HG02571 (cell line): Measurements from ENCODE around the gene PLEKHM1.
"Not testable (repeated sequence)": the region's sequence is repeated elsewhere in the genome, so short reads cannot be mapped to it uniquely, and the experiment has no call there.

Experiments used
- ATAC-seq: cut with Tn5 transposase; IDR thresholded peaks from one replicate; pipeline ENCODE4 v1.9.1; 2021; ENCODE audit warnings: mild to moderate bottlenecking, moderate library complexity; ENCODE audit not compliant: unreplicated experiment

The PLEKHM1 gene

GRCh38 chr17:45461524-45462327 lies 28.8 kb downstream of the PLEKHM1 start:
- ATAC-seq, result peak; percentile 70

- not testable (repeated sequence) for ATAC-seq
Measured at GRCh38 chr17:45460422-45460821, 30.1 kb downstream of the PLEKHM1 start.

GRCh38 chr17:45454341-45454740 lies 36.2 kb downstream of the PLEKHM1 start:
- not testable (repeated sequence) for ATAC-seq

- not testable (repeated sequence) for ATAC-seq
Measured at GRCh38 chr17:45453731-45454130, 36.8 kb downstream of the PLEKHM1 start.

- not testable (repeated sequence) for ATAC-seq
Measured at GRCh38 chr17:45453225-45453534, 37.3 kb downstream of the PLEKHM1 start.

GRCh38 chr17:45452329-45453224 lies 37.9 kb downstream of the PLEKHM1 start:
- ATAC-seq, result not testable (repeated sequence)

- ATAC-seq, result not testable (repeated sequence)
Measured at GRCh38 chr17:45451660-45452059, 38.9 kb downstream of the PLEKHM1 start.

- ATAC-seq, result no peak
Measured at GRCh38 chr17:45451131-45451530, 39.4 kb downstream of the PLEKHM1 start.

GRCh38 chr17:45449708-45450329 lies 40.7 kb downstream of the PLEKHM1 start:
- not testable (repeated sequence) for ATAC-seq

- not testable (repeated sequence) for ATAC-seq
Measured at GRCh38 chr17:45449260-45449659, 41.3 kb downstream of the PLEKHM1 start.

GRCh38 chr17:45448483-45448882 lies 42.0 kb downstream of the PLEKHM1 start:
- ATAC-seq, result not testable (repeated sequence)

- ATAC-seq, result not testable (repeated sequence)
Measured at GRCh38 chr17:45448066-45448465, 42.5 kb downstream of the PLEKHM1 start.

- not testable (repeated sequence) for ATAC-seq
Measured at GRCh38 chr17:45447650-45448049, 42.9 kb downstream of the PLEKHM1 start.

- not testable (repeated sequence) for ATAC-seq
Measured at GRCh38 chr17:45446872-45447625, 43.5 kb downstream of the PLEKHM1 start.

GRCh38 chr17:45445901-45446743 lies 44.4 kb downstream of the PLEKHM1 start:
- ATAC-seq, result not testable (repeated sequence)

GRCh38 chr17:45444856-45445820 lies 45.4 kb downstream of the PLEKHM1 start:
- not testable (repeated sequence) for ATAC-seq

GRCh38 chr17:45444301-45444700 lies 46.2 kb downstream of the PLEKHM1 start:
- ATAC-seq, result not testable (repeated sequence)
